ENCODE measurements around the gene CDH13.

CDH13 gene

GRCh38 chr16:82979406-82980111 is 352.8 kb downstream of the CDH13 start:
- H3K9ac ChIP-seq (ENCODE audit: low read length), result no peak overlapping the region
- H3K4me1 ChIP-seq (ENCODE audit: control insufficient read depth in 1 of 2, insufficient read depth in 2 of 2, low read length in 2 of 2), result no peaks in the 10 kb centered on the region
- H3K9me3 ChIP-seq (ENCODE audit: insufficient read depth, low read depth, low read length), result peaks cover 5% of the 10 kb centered on the region
- H3K36me3 ChIP-seq (ENCODE audit: control insufficient read depth in 1 of 2, insufficient read depth in 2 of 2, low read length in 2 of 2), result no peaks in the 10 kb centered on the region
- no peak overlapping the region for H2AK5ac ChIP-seq (ENCODE audit: low read length)
- H3K14ac ChIP-seq (ENCODE audit: low read length), result no peak overlapping the region
- no peak overlapping the region for H4K91ac ChIP-seq (ENCODE audit: low read depth, low read length)
- WGBS (ENCODE audit: extremely low coverage, insufficient coverage, insufficient read length), result no CpG with 5 or more reads among the region's 4 CpGs
- H3K79me1 ChIP-seq (ENCODE audit: low read length), result no peaks in the 10 kb centered on the region
- no peak overlapping the region for H3K18ac ChIP-seq (ENCODE audit: low read length)
- H3K27me3 ChIP-seq (ENCODE audit: insufficient read depth, low read length), result no peaks in the 10 kb centered on the region
- no peak overlapping the region for H4K8ac ChIP-seq (ENCODE audit: low read depth, low read length)
- H4K12ac ChIP-seq (ENCODE audit: low read depth, low read length), result no peak overlapping the region
- no peak overlapping the region for H3K27ac ChIP-seq (ENCODE audit: low read depth, low read length)
- H3K4ac ChIP-seq (ENCODE audit: low read depth, low read length), result no peak overlapping the region
- no peak overlapping the region for H3K4me3 ChIP-seq (ENCODE audit: low read depth, low read length)
- no peak overlapping the region for H3K23ac ChIP-seq (ENCODE audit: low read length)
- no peak overlapping the region for H2AFZ ChIP-seq (ENCODE audit: insufficient read depth, low read length, poor library complexity)
- DNase-seq, result no peak
- no peaks in the 10 kb centered on the region for H3K79me2 ChIP-seq (ENCODE audit: control insufficient read depth, insufficient read depth, low read length, poor library complexity)
- H2BK12ac ChIP-seq (ENCODE audit: low read length), result no peak overlapping the region
- H2BK5ac ChIP-seq (ENCODE audit: low read depth, low read length, poor library complexity), result no peak overlapping the region
- no peak overlapping the region for H3K4me2 ChIP-seq (ENCODE audit: low read length)
- H2BK120ac ChIP-seq (ENCODE audit: insufficient read depth, low read length, poor library complexity), result no peak overlapping the region

- H3K27me3 ChIP-seq (ENCODE audit: insufficient read depth, low read length), result no peaks in the 10 kb centered on the region
- H4K12ac ChIP-seq (ENCODE audit: low read depth, low read length), result no peak overlapping the region
- no peak overlapping the region for H3K4ac ChIP-seq (ENCODE audit: low read depth, low read length)
- H3K23ac ChIP-seq (ENCODE audit: low read length), result no peak overlapping the region
- H3K36me3 ChIP-seq (ENCODE audit: control insufficient read depth in 1 of 2, insufficient read depth in 2 of 2, low read length in 2 of 2), result no peaks in the 10 kb centered on the region
- H2AK5ac ChIP-seq (ENCODE audit: low read length), result no peak overlapping the region
- H3K79me2 ChIP-seq (ENCODE audit: control insufficient read depth, insufficient read depth, low read length, poor library complexity), result no peaks in the 10 kb centered on the region
- H3K79me1 ChIP-seq (ENCODE audit: low read length), result no peaks in the 10 kb centered on the region
- no peak overlapping the region for H2BK5ac ChIP-seq (ENCODE audit: low read depth, low read length, poor library complexity)
- no peak overlapping the region for H4K8ac ChIP-seq (ENCODE audit: low read depth, low read length)
- H3K4me2 ChIP-seq (ENCODE audit: low read length), result no peak overlapping the region
- no peak overlapping the region for H3K27ac ChIP-seq (ENCODE audit: low read depth, low read length)
- no CpG with 5 or more reads among the region's 3 CpGs for WGBS (ENCODE audit: extremely low coverage, insufficient coverage, insufficient read length)
- no peak overlapping the region for H3K9ac ChIP-seq (ENCODE audit: low read length)
- no peak overlapping the region for H3K4me3 ChIP-seq (ENCODE audit: low read depth, low read length)
- H3K9me3 ChIP-seq (ENCODE audit: insufficient read depth, low read depth, low read length), result peaks cover 3% of the 10 kb centered on the region
- no peak overlapping the region for H2AFZ ChIP-seq (ENCODE audit: insufficient read depth, low read length, poor library complexity)
- H2BK12ac ChIP-seq (ENCODE audit: low read length), result no peak overlapping the region
- DNase-seq, result no peak
- no peak overlapping the region for H3K14ac ChIP-seq (ENCODE audit: low read length)
- H3K4me1 ChIP-seq (ENCODE audit: control insufficient read depth in 1 of 2, insufficient read depth in 2 of 2, low read length in 2 of 2), result no peaks in the 10 kb centered on the region
- no peak overlapping the region for H2BK120ac ChIP-seq (ENCODE audit: insufficient read depth, low read length, poor library complexity)
- no peak overlapping the region for H3K18ac ChIP-seq (ENCODE audit: low read length)
- H4K91ac ChIP-seq (ENCODE audit: low read depth, low read length), result no peak overlapping the region
These were observed 354.0 kb downstream of the CDH13 start for GRCh38 chr16:82980810-82981209.

GRCh38 chr16:82987767-82988166 is 361.0 kb downstream of the CDH13 start:
- Histone ChIP-seq H4K12ac (ENCODE audit: low read depth, low read length) (no peak overlapping the region), H3K36me3 (ENCODE audit: control insufficient read depth in 1 of 2, insufficient read depth in 2 of 2, low read length in 2 of 2) (no peaks in the 10 kb centered on the region), H3K4me1 (ENCODE audit: control insufficient read depth in 1 of 2, insufficient read depth in 2 of 2, low read length in 2 of 2) (no peaks in the 10 kb centered on the region), H3K4me3 (ENCODE audit: low read depth, low read length) (no peak overlapping the region), H2BK120ac (ENCODE audit: insufficient read depth, low read length, poor library complexity) (no peak overlapping the region), H3K9ac (ENCODE audit: low read length) (no peak overlapping the region), H2AK5ac (ENCODE audit: low read length) (no peak overlapping the region), H3K9me3 (ENCODE audit: insufficient read depth, low read depth, low read length) (no peaks in the 10 kb centered on the region), H2BK12ac (ENCODE audit: low read length) (no peak overlapping the region), H4K91ac (ENCODE audit: low read depth, low read length) (no peak overlapping the region), H3K4me2 (ENCODE audit: low read length) (no peak overlapping the region), H3K4ac (ENCODE audit: low read depth, low read length) (no peak overlapping the region), H3K79me2 (ENCODE audit: control insufficient read depth, insufficient read depth, low read length, poor library complexity) (no peaks in the 10 kb centered on the region), H3K79me1 (ENCODE audit: low read length) (no peaks in the 10 kb centered on the region), H2AFZ (ENCODE audit: insufficient read depth, low read length, poor library complexity) (no peak overlapping the region), H3K23ac (ENCODE audit: low read length) (no peak overlapping the region), H3K18ac (ENCODE audit: low read length) (no peak overlapping the region), H2BK5ac (ENCODE audit: low read depth, low read length, poor library complexity) (no peak overlapping the region), H3K27me3 (ENCODE audit: insufficient read depth, low read length) (no peaks in the 10 kb centered on the region), H4K8ac (ENCODE audit: low read depth, low read length) (no peak overlapping the region), H3K27ac (ENCODE audit: low read depth, low read length) (no peak overlapping the region), H3K14ac (ENCODE audit: low read length) (no peak overlapping the region)
- no CpG with 5 or more reads among the region's 3 CpGs for WGBS (ENCODE audit: extremely low coverage, insufficient coverage, insufficient read length)
- no peak for DNase-seq

- Histone ChIP-seq H3K4me1 (ENCODE audit: control insufficient read depth in 1 of 2, insufficient read depth in 2 of 2, low read length in 2 of 2) (no peaks in the 10 kb centered on the region), H2AK5ac (ENCODE audit: low read length) (no peak overlapping the region), H3K4me3 (ENCODE audit: low read depth, low read length) (no peak overlapping the region), H3K9me3 (ENCODE audit: insufficient read depth, low read depth, low read length) (no peaks in the 10 kb centered on the region), H3K36me3 (ENCODE audit: control insufficient read depth in 1 of 2, insufficient read depth in 2 of 2, low read length in 2 of 2) (no peaks in the 10 kb centered on the region), H4K12ac (ENCODE audit: low read depth, low read length) (no peak overlapping the region), H4K91ac (ENCODE audit: low read depth, low read length) (no peak overlapping the region), H3K23ac (ENCODE audit: low read length) (no peak overlapping the region), H3K14ac (ENCODE audit: low read length) (no peak overlapping the region), H3K4ac (ENCODE audit: low read depth, low read length) (no peak overlapping the region), H3K79me1 (ENCODE audit: low read length) (no peaks in the 10 kb centered on the region), H3K18ac (ENCODE audit: low read length) (no peak overlapping the region), H3K27ac (ENCODE audit: low read depth, low read length) (no peak overlapping the region), H3K9ac (ENCODE audit: low read length) (no peak overlapping the region), H2BK5ac (ENCODE audit: low read depth, low read length, poor library complexity) (no peak overlapping the region), H4K8ac (ENCODE audit: low read depth, low read length) (no peak overlapping the region), H2AFZ (ENCODE audit: insufficient read depth, low read length, poor library complexity) (no peak overlapping the region), H2BK120ac (ENCODE audit: insufficient read depth, low read length, poor library complexity) (no peak overlapping the region), H3K79me2 (ENCODE audit: control insufficient read depth, insufficient read depth, low read length, poor library complexity) (no peaks in the 10 kb centered on the region), H3K27me3 (ENCODE audit: insufficient read depth, low read length) (no peaks in the 10 kb centered on the region), H3K4me2 (ENCODE audit: low read length) (no peak overlapping the region), H2BK12ac (ENCODE audit: low read length) (no peak overlapping the region)
- no peak for DNase-seq
- no CpG with 5 or more reads among the region's 3 CpGs for WGBS (ENCODE audit: extremely low coverage, insufficient coverage, insufficient read length)
These were observed 363.4 kb downstream of the CDH13 start for GRCh38 chr16:82990155-82990554.

Data from trophoblast cell (in vitro differentiated cells and primary cell).